K562 (cell line): Measurements from ENCODE around the gene SLC38A1.

Experiments used
- ATF1 ChIP-seq, 2 experiments: fragments of 450-650 bp in 1 of 2; IDR thresholded peaks; 2 replicates each; pipeline ENCODE4 v1.6.1; 2016; ENCODE audit warnings: missing compliant biosample characterization in 1 of 2, missing genetic modification characterization in 1 of 2
- EP300 ChIP-seq: IDR thresholded peaks from 2 replicates; pipeline ENCODE4 v1.6.1; 2012; ENCODE audit warnings: low read length, improper control_type of control experiment
- ETV6 ChIP-seq, 3 experiments: fragments of 150-350 bp in 1 of 3; sonication (generic) in 1 of 3; formaldehyde crosslinking in 1 of 3; IDR thresholded peaks; 2 replicates each; pipeline versions ENCODE4 v1.6.1 to v1.8.0; 2014 to 2022; ENCODE audit warnings: borderline replicate concordance in 2 of 3, low read depth in 2 of 3, antibody characterized with exemption in 1 of 3, low read length in 1 of 3, mild to moderate bottlenecking in 1 of 3, missing genetic modification reagents in 1 of 3
- NFIX ChIP-seq: fragments of 250-450 bp; sonication (Bioruptor Pico); IDR thresholded peaks from 2 replicates; pipeline ENCODE4 v1.4.0; 2020; ENCODE audit warnings: low read depth, mild to moderate bottlenecking, moderate library complexity
- TEAD4 ChIP-seq, 2 experiments: sonication (generic) in 1 of 2; formaldehyde crosslinking in 1 of 2; IDR thresholded peaks; 2 replicates each; pipeline versions ENCODE4 v1.6.1 to v1.8.0; 2012 to 2022; ENCODE audit warnings: borderline replicate concordance in 1 of 2, inconsistent platforms in 1 of 2, low read length in 1 of 2, mild to moderate bottlenecking in 1 of 2, missing genetic modification reagents in 1 of 2
- TF ChIP-seq, protein P1 (sequence below): sonication (generic); formaldehyde crosslinking; IDR thresholded peaks from 2 replicates; pipeline ENCODE4 v1.8.0; 2022; ENCODE audit warnings: mild to moderate bottlenecking, missing genetic modification reagents
- TF ChIP-seq, protein P2 (sequence below): fragments of 450-650 bp; formaldehyde crosslinking; conservative IDR thresholded peaks from 2 replicates; pipeline ENCODE4 v1.4.0; 2022; ENCODE audit warnings: mild to moderate bottlenecking, missing genetic modification characterization
- TF ChIP-seq, protein P3 (sequence below), 3 experiments: IDR thresholded peaks in 2 of 3; conservative IDR thresholded peaks in 1 of 3; 2 replicates each; pipeline ENCODE4 v1.5.1; 2011 to 2012; ENCODE audit warnings: low read length in 3 of 3, mild to moderate bottlenecking in 3 of 3, control low read depth in 2 of 3, improper control_type of control experiment in 1 of 3, inconsistent platforms in 1 of 3, low read depth in 1 of 3, mixed read lengths in 1 of 3, moderate library complexity in 1 of 3; ENCODE audit not compliant: insufficient read depth in 2 of 3
- TF ChIP-seq, protein P4 (sequence below), 2 experiments: fragments of 450-650 bp in 1 of 2; sonication (generic) in 1 of 2; formaldehyde crosslinking; conservative IDR thresholded peaks; 2 replicates each; pipeline versions ENCODE4 v1.4.0 to v1.8.1; 2020 to 2022; ENCODE audit warnings: mild to moderate bottlenecking in 1 of 2, missing genetic modification reagents in 1 of 2
- TF ChIP-seq, protein P5 (sequence below): fragments of 450-650 bp; formaldehyde crosslinking; IDR thresholded peaks from 2 replicates; pipeline ENCODE4 v1.4.0; 2022; ENCODE audit warnings: missing genetic modification characterization

DNA sequence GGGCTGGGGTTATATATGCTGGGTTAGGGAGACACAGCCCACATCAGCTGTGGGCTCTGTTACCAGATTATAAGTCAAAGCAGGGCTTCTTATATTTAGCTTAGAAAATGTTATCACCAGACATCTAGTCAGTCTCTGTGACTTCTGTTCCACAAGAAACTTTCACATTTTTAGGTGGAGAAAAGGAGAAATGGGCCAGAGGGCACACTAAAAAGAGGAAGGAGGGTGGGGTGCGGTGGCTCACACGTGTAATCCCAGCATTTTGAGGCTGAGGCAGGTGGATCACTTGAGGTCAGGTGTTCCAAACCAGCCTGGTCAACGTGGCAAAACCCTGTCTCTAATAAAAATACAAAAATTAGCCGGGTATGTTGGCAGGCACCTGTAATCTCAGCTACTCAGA lies 28.0 kb upstream of the SLC38A1 start:
- TF ChIP-seq, protein P1, sequence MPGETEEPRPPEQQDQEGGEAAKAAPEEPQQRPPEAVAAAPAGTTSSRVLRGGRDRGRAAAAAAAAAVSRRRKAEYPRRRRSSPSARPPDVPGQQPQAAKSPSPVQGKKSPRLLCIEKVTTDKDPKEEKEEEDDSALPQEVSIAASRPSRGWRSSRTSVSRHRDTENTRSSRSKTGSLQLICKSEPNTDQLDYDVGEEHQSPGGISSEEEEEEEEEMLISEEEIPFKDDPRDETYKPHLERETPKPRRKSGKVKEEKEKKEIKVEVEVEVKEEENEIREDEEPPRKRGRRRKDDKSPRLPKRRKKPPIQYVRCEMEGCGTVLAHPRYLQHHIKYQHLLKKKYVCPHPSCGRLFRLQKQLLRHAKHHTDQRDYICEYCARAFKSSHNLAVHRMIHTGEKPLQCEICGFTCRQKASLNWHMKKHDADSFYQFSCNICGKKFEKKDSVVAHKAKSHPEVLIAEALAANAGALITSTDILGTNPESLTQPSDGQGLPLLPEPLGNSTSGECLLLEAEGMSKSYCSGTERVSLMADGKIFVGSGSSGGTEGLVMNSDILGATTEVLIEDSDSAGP (CRISPR knock-in tag), result no peak
- TF ChIP-seq ETV6 (IDR thresholded peaks at IDR 0.05; ENCODE audit: borderline replicate concordance in 1 of 2, low read depth in 2 of 2, low read length in 1 of 2), result no peak
- TF ChIP-seq ETV6 (CRISPR knock-in tag; IDR thresholded peaks at IDR 0.05; ENCODE audit: borderline replicate concordance), result no peak
- no peak for TF ChIP-seq ATF1 (CRISPR knock-in tag; IDR thresholded peaks at IDR 0.05)
- TF ChIP-seq ATF1 (tag; IDR thresholded peaks at IDR 0.05), result no peak
- TF ChIP-seq, protein P2, sequence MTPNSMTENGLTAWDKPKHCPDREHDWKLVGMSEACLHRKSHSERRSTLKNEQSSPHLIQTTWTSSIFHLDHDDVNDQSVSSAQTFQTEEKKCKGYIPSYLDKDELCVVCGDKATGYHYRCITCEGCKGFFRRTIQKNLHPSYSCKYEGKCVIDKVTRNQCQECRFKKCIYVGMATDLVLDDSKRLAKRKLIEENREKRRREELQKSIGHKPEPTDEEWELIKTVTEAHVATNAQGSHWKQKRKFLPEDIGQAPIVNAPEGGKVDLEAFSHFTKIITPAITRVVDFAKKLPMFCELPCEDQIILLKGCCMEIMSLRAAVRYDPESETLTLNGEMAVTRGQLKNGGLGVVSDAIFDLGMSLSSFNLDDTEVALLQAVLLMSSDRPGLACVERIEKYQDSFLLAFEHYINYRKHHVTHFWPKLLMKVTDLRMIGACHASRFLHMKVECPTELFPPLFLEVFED (CRISPR knock-in tag), result no peak
- no peak for TF ChIP-seq TEAD4 (IDR thresholded peaks at IDR 0.05; ENCODE audit: low read length)
- TF ChIP-seq TEAD4 (CRISPR knock-in tag; IDR thresholded peaks at IDR 0.05; ENCODE audit: borderline replicate concordance), result no peak
- TF ChIP-seq, protein P3, sequence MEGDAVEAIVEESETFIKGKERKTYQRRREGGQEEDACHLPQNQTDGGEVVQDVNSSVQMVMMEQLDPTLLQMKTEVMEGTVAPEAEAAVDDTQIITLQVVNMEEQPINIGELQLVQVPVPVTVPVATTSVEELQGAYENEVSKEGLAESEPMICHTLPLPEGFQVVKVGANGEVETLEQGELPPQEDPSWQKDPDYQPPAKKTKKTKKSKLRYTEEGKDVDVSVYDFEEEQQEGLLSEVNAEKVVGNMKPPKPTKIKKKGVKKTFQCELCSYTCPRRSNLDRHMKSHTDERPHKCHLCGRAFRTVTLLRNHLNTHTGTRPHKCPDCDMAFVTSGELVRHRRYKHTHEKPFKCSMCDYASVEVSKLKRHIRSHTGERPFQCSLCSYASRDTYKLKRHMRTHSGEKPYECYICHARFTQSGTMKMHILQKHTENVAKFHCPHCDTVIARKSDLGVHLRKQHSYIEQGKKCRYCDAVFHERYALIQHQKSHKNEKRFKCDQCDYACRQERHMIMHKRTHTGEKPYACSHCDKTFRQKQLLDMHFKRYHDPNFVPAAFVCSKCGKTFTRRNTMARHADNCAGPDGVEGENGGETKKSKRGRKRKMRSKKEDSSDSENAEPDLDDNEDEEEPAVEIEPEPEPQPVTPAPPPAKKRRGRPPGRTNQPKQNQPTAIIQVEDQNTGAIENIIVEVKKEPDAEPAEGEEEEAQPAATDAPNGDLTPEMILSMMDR (IDR thresholded peaks at IDR 0.05 in 2 of 3, conservative IDR thresholded peaks at IDR 0.05 in 1 of 3; ENCODE audit: insufficient read depth in 2 of 3, low read depth in 1 of 3, low read length in 3 of 3), result no peak
- TF ChIP-seq, protein P4, sequence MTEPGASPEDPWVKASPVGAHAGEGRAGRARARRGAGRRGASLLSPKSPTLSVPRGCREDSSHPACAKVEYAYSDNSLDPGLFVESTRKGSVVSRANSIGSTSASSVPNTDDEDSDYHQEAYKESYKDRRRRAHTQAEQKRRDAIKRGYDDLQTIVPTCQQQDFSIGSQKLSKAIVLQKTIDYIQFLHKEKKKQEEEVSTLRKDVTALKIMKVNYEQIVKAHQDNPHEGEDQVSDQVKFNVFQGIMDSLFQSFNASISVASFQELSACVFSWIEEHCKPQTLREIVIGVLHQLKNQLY (CRISPR knock-in tag; conservative IDR thresholded peaks at IDR 0.05), result no peak
- TF ChIP-seq EP300, result no peak
- TF ChIP-seq, protein P5, sequence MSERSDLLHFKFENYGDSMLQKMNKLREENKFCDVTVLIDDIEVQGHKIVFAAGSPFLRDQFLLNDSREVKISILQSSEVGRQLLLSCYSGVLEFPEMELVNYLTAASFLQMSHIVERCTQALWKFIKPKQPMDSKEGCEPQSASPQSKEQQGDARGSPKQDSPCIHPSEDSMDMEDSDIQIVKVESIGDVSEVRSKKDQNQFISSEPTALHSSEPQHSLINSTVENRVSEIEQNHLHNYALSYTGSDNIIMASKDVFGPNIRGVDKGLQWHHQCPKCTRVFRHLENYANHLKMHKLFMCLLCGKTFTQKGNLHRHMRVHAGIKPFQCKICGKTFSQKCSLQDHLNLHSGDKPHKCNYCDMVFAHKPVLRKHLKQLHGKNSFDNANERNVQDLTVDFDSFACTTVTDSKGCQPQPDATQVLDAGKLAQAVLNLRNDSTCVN, result no peak
- no peak for TF ChIP-seq NFIX
